ENCODE data around the gene PSEN2. TPM values are rescaled to one million over a fixed set of nuclear protein-coding genes. Genes with fewer than 3 reads are reported as not detected.

PSEN2 gene
- total and polyA plus RNA-seq, 2 of the 8 experiments (the other 6 are each of a cell fraction or from before 2014, with no cell fraction given): 22.9 to 29.0 TPM

DNA sequence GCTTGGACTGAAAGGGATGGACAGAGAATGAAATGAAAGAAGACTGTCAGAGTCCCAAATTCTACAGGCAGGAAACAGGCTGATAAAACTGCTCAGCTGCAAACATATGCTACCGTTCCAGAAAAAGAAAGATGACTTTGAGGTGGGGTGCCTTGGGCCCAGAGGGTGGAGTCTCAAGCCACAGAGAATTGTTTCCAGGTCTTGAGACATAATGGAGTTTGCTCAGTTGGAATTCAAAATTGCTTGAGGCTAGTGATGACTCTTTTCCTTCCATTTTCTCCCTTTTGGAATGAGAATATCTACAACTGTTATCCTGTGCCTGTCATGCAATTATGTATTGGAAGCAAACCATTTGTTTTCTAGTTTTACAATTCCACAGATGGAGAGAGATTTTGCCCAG, 23.6 kb upstream of the PSEN2 start:
- Histone ChIP-seq H2BK5ac (ENCODE audit: low read depth, low read length) (no peak overlapping the region), H4K91ac (replicated peaks; ENCODE audit: insufficient read length, low read length) (no peak overlapping the region), H3K79me1 (ENCODE audit: low read depth, low read length) (no peaks in the 10 kb centered on the region), H3K9ac (replicated peaks in 1 of 4; ENCODE audit: extremely low read depth in 1 of 4, low read depth in 3 of 4, low read length in 3 of 4) (no peak overlapping the region), H3K4me2 (ENCODE audit: insufficient read depth in 1 of 2, low read depth in 2 of 2, low read length in 2 of 2) (no peak overlapping the region), H3K9me3 (ENCODE audit: insufficient read depth in 2 of 2, low read depth in 1 of 2, low read length in 1 of 2) (0 out of 4 replicates have a peak, but pooled peaks cover 0 to 3% of the 10 kb centered on the region in 2 experiments), H3K27me3 (replicated peaks in 1 of 4; ENCODE audit: control insufficient read depth in 3 of 4, extremely low read depth in 1 of 4, insufficient read depth in 3 of 4, low read length in 3 of 4) (no peaks in the 10 kb centered on the region), H3K56ac (replicated peaks; ENCODE audit: insufficient read length, low read depth, low read length) (no peak overlapping the region), H3K23ac (ENCODE audit: insufficient read length) (no peak overlapping the region), H3K4me1 (replicated peaks in 1 of 4; ENCODE audit: control insufficient read depth in 3 of 4, insufficient read depth in 4 of 4, low read length in 3 of 4) (peaks cover 0 to 5% (median 1%) of the 10 kb centered on the region in 4 experiments; a peak in 3 of 7 replicates), H2AK5ac (ENCODE audit: low read depth, low read length) (no peak overlapping the region), H4K8ac (ENCODE audit: extremely low read depth, insufficient read depth, low read length) (no peak overlapping the region), H3K4ac (replicated peaks; ENCODE audit: insufficient read length, low read depth, low read length) (no peak overlapping the region), H2BK120ac (replicated peaks; ENCODE audit: low read depth, low read length) (no peak overlapping the region), H3K18ac (ENCODE audit: extremely low read depth, low read length) (no peak overlapping the region), H3K23me2 (ENCODE audit: low read depth, low read length) (no peaks in the 10 kb centered on the region), H2BK20ac (ENCODE audit: low read length) (no peak overlapping the region), H3K4me3 (ENCODE audit: extremely low read depth in 1 of 4, insufficient read depth in 2 of 4, low read depth in 3 of 4, low read length in 4 of 4) (no peak overlapping the region), H2BK15ac (ENCODE audit: low read length) (no peak overlapping the region), H4K5ac (ENCODE audit: insufficient read length, low read depth, low read length) (no peak overlapping the region), H2BK12ac (ENCODE audit: low read depth, low read length) (no peak overlapping the region), H3K36me3 (ENCODE audit: control insufficient read depth in 2 of 4, insufficient read depth in 4 of 4, low read length in 3 of 4) (no peaks in the 10 kb centered on the region), H2AFZ (ENCODE audit: low read length) (no peak overlapping the region), H3K79me2 (ENCODE audit: control insufficient read depth in 1 of 2, insufficient read depth in 2 of 2, low read length in 2 of 2) (no peaks in the 10 kb centered on the region), H4K20me1 (replicated peaks in 1 of 2; ENCODE audit: control insufficient read depth in 1 of 2, insufficient read depth in 2 of 2, low read length in 2 of 2) (no peaks in the 10 kb centered on the region), H3K14ac (ENCODE audit: insufficient read length) (no peak overlapping the region), H3K27ac (ENCODE audit: low read depth, low read length) (no peak overlapping the region)
- CTCF ChIA-PET (ENCODE audit: partially characterized antibody): interaction anchor here (2.1 kb wide), 1 partner anchor 19 kb away, joined by 9 read pairs; no protein-coding TSS in a partner anchor
- no peak for FAIRE-seq
- no peak for DNase-seq (ENCODE audit: low read depth in 1 of 2, low spot score in 2 of 2)
- POLR2A ChIA-PET (ENCODE audit: partially characterized antibody): no interaction called here
- TF ChIP-seq, protein P1, sequence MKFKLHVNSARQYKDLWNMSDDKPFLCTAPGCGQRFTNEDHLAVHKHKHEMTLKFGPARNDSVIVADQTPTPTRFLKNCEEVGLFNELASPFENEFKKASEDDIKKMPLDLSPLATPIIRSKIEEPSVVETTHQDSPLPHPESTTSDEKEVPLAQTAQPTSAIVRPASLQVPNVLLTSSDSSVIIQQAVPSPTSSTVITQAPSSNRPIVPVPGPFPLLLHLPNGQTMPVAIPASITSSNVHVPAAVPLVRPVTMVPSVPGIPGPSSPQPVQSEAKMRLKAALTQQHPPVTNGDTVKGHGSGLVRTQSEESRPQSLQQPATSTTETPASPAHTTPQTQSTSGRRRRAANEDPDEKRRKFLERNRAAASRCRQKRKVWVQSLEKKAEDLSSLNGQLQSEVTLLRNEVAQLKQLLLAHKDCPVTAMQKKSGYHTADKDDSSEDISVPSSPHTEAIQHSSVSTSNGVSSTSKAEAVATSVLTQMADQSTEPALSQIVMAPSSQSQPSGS (IDR thresholded peaks at IDR 0.05; ENCODE audit: low read length): no peak
- no peak for TF ChIP-seq KDM5A (IDR thresholded peaks at IDR 0.05; ENCODE audit: low read length)
- no peak for TF ChIP-seq JUN (IDR thresholded peaks at IDR 0.05; ENCODE audit: low read depth, low read length)
- TF ChIP-seq BACH1 (IDR thresholded peaks at IDR 0.05; ENCODE audit: low read length): no peak
- TF ChIP-seq TEAD4 (IDR thresholded peaks at IDR 0.05; ENCODE audit: low read depth, low read length): no peak
- no peak for TF ChIP-seq GTF2F1 (IDR thresholded peaks at IDR 0.05; ENCODE audit: borderline replicate concordance, low read depth, low read length)
- TF ChIP-seq EP300 (IDR thresholded peaks at IDR 0.05; ENCODE audit: borderline replicate concordance in 1 of 2, low read depth in 2 of 2, low read length in 2 of 2): no peak
- no peak for TF ChIP-seq CHD2 (IDR thresholded peaks at IDR 0.05; ENCODE audit: low read length)
- TF ChIP-seq KDM4A (IDR thresholded peaks at IDR 0.05; ENCODE audit: low read depth, low read length, severe bottlenecking): no peak
- 80% methylated on average over 1 of the region's 1 CpG; no CpG with 5 or more reads in 1 of the 2 experiments for WGBS, 2 experiments (ENCODE audit: extremely low coverage in 1 of 2, insufficient coverage in 1 of 2, insufficient read length in 1 of 2, insufficient replicate concordance in 2 of 2, low coverage in 1 of 2, low lambda C conversion rate in 2 of 2, missing lambda C conversion rate in 1 of 2)
